Measurements from ENCODE around the gene UBE2E3.
"Not testable (repeated sequence)": the region's sequence is repeated elsewhere in the genome, so short reads cannot be mapped to it uniquely, and the experiment has no call there.

Gene UBE2E3

GRCh38 chr2:180980106-180980942 lies at the start of gene UBE2E3:
UBE2E3 (plus strand) TSS chr2:180980605; CDS start chr2:180982043, 1,438 bp downstream.
- TF ChIP-seq CTCF (IDR thresholded peaks at IDR 0.05): peak; percentile 72
- H3K4me1 ChIP-seq (ENCODE audit: control insufficient read depth in 1 of 2, insufficient read depth in 1 of 2, low read depth in 1 of 2, low read length in 1 of 2): peaks cover 18 to 20% of the 10 kb centered on the region in 2 experiments
- H3K27ac ChIP-seq: peak within 1 kb of the TSS; percentile 74
- no peaks in the 10 kb centered on the region for H3K9me3 ChIP-seq
- H3K4me3 ChIP-seq (ENCODE audit: low read depth in 1 of 2, low read length in 1 of 2): peak within 1 kb of the TSS; percentile 65 to 71
- H3K36me3 ChIP-seq: no peaks in the 10 kb centered on the region
- H3K27me3 ChIP-seq: peaks cover 40% of the 10 kb centered on the region

GRCh38 chr2:180931841-180932240 lies 48.6 kb upstream of the UBE2E3 start:
- H3K27ac ChIP-seq: no peak overlapping the region
- H3K4me1 ChIP-seq (ENCODE audit: control insufficient read depth in 1 of 2, insufficient read depth in 1 of 2, low read depth in 1 of 2, low read length in 1 of 2): no peaks in the 10 kb centered on the region
- H3K27me3 ChIP-seq: no peaks in the 10 kb centered on the region
- H3K36me3 ChIP-seq: no peaks in the 10 kb centered on the region
- no peaks in the 10 kb centered on the region for H3K9me3 ChIP-seq
- TF ChIP-seq CTCF (IDR thresholded peaks at IDR 0.05): no peak
- H3K4me3 ChIP-seq (ENCODE audit: low read depth in 1 of 2, low read length in 1 of 2): no peak overlapping the region

- Histone ChIP-seq H3K4me1 (ENCODE audit: control insufficient read depth in 1 of 2, insufficient read depth in 1 of 2, low read depth in 1 of 2, low read length in 1 of 2) (no peaks in the 10 kb centered on the region), H3K27me3 (no peaks in the 10 kb centered on the region), H3K27ac (no peak overlapping the region), H3K36me3 (no peaks in the 10 kb centered on the region), H3K9me3 (no peaks in the 10 kb centered on the region), H3K4me3 (ENCODE audit: low read depth in 1 of 2, low read length in 1 of 2) (no peak overlapping the region)
- no peak for TF ChIP-seq CTCF (IDR thresholded peaks at IDR 0.05)
Observed at GRCh38 chr2:180933332-180933731, 47.1 kb upstream of the UBE2E3 start.

- Histone ChIP-seq H3K4me3 (ENCODE audit: low read depth in 1 of 2, low read length in 1 of 2) (no peak overlapping the region), H3K4me1 (ENCODE audit: control insufficient read depth in 1 of 2, insufficient read depth in 1 of 2, low read depth in 1 of 2, low read length in 1 of 2) (no peaks in the 10 kb centered on the region), H3K9me3 (no peaks in the 10 kb centered on the region), H3K36me3 (no peaks in the 10 kb centered on the region), H3K27me3 (no peaks in the 10 kb centered on the region), H3K27ac (no peak overlapping the region)
- TF ChIP-seq CTCF (IDR thresholded peaks at IDR 0.05): no peak
Observed at GRCh38 chr2:180934911-180935310, 45.5 kb upstream of the UBE2E3 start.

- not testable (repeated sequence) for H3K36me3 ChIP-seq; H3K27ac ChIP-seq; H3K27me3 ChIP-seq; H3K4me3 ChIP-seq (ENCODE audit: low read depth in 1 of 2, low read length in 1 of 2); H3K4me1 ChIP-seq (ENCODE audit: control insufficient read depth in 1 of 2, insufficient read depth in 1 of 2, low read depth in 1 of 2, low read length in 1 of 2); H3K9me3 ChIP-seq
Observed at GRCh38 chr2:180937480-180937879, 42.9 kb upstream of the UBE2E3 start.

GRCh38 chr2:180938451-180938850 lies 42.0 kb upstream of the UBE2E3 start:
- no peak for TF ChIP-seq CTCF (IDR thresholded peaks at IDR 0.05)

More at GRCh38 chr2:180938451-180938850, 42.0 kb upstream of the UBE2E3 start:
- Histone ChIP-seq H3K9me3 (no peaks in the 10 kb centered on the region), H3K4me3 (ENCODE audit: low read depth in 1 of 2, low read length in 1 of 2) (no peak overlapping the region), H3K27ac (no peak overlapping the region), H3K36me3 (no peaks in the 10 kb centered on the region), H3K4me1 (ENCODE audit: control insufficient read depth in 1 of 2, insufficient read depth in 1 of 2, low read depth in 1 of 2, low read length in 1 of 2) (no peaks in the 10 kb centered on the region), H3K27me3 (no peaks in the 10 kb centered on the region)
